Upper lobe of left lung (tissue), 6 donors: Measurements from ENCODE around the gene PCDHGB6. TPM values are rescaled to one million over a fixed set of nuclear protein-coding genes. Genes with fewer than 3 reads are reported as not detected.

Source experiments
- ATAC-seq, 2 donors: fragments of 200-7000 bp; cut with Tn5 transposase; one replicate each; pipeline ENCODE4 v1.9.1; 2022; ENCODE audit warnings: mild to moderate bottlenecking in 2 of 2, moderate library complexity in 2 of 2; ENCODE audit not compliant: low FRiP score in 2 of 2
- DNase-seq, 2 donors: peaks; one replicate each; pipeline ENCODE4 v3.0.0-alpha.2; 2019 to 2020
- H3K27ac ChIP-seq, 4 donors: fragments of 200-600 bp; sonication (generic); one replicate each; pipeline ENCODE4 v1.5.1; 2016 to 2019
- H3K27me3 ChIP-seq, 4 donors: fragments of 200-600 bp; sonication (generic); one replicate each; pipeline ENCODE4 v1.5.1; 2017 to 2019
- H3K36me3 ChIP-seq, 4 donors: fragments of 200-600 bp; sonication (generic); one replicate each; pipeline ENCODE4 v1.5.1; 2016 to 2019
- H3K4me1 ChIP-seq, 4 donors: fragments of 200-600 bp; sonication (generic); one replicate each; pipeline ENCODE4 v1.5.1; 2018 to 2019
- H3K4me3 ChIP-seq, 4 donors: fragments of 200-600 bp; sonication (generic); one replicate each; pipeline ENCODE4 v1.5.1; 2017 to 2019; ENCODE audit warnings: mild to moderate bottlenecking in 2 of 4, moderate library complexity in 1 of 4
- H3K9me3 ChIP-seq, 4 donors: fragments of 200-600 bp; sonication (generic); one replicate each; pipeline ENCODE4 v1.5.1; 2018 to 2019
- CTCF ChIP-seq, 6 experiments: fragments of 450-650 bp in 4 of 6; fragments of 200-600 bp in 2 of 6; sonication (generic) in 2 of 6; IDR thresholded peaks; one replicate each; pipeline ENCODE4 v1.5.1; 2016 to 2019; ENCODE audit warnings: antibody characterized with exemption in 6 of 6
- EP300 ChIP-seq, 4 donors: sonication (generic); formaldehyde crosslinking; IDR thresholded peaks; one replicate each; pipeline ENCODE4 v1.5.1; 2017; ENCODE audit warnings: antibody characterized with exemption in 4 of 4, control low read depth in 2 of 4
- POLR2A ChIP-seq, 4 donors: fragments of 450-650 bp; IDR thresholded peaks; one replicate each; pipeline ENCODE4 v1.5.1; 2016 to 2017; ENCODE audit warnings: antibody characterized with exemption in 4 of 4, mild to moderate bottlenecking in 2 of 4
- POLR2AphosphoS5 ChIP-seq, 2 donors: sonication (generic); formaldehyde crosslinking; IDR thresholded peaks; one replicate each; pipeline ENCODE4 v1.5.1; 2017; ENCODE audit warnings: antibody characterized with exemption in 2 of 2
- WGBS, 2 donors: methylation state at CpG; one replicate each; pipeline ENCODE4 v1.1.5; 2017 to 2018; 5-methylcytosine and 5-hydroxymethylcytosine counted together
- total RNA-seq, 6 donors: library from RNA; depleted of rRNA in 4 of 6; stranded (reverse); fragments of >200 nt in 4 of 6; gene quantifications; one replicate each; pipeline versions ENCODE4 v1.1.0 to v1.2.1, GENCODE V29; 2016 to 2021
- donor health status: DM: no; HTN: no; CAD: no; lungs with moderate emphysema.
- donor health status: DM: no; HTN: yes; CAD: no; lungs with severe emphysema.

Gene PCDHGB6
- total RNA-seq, 6 donors from 2014 or later, result 3.2 to 7.4 (median 6.3) TPM

- DNase-seq, result peak in 1 of 2 donors; percentile 78
- no peak for ATAC-seq
- H3K9me3 ChIP-seq, result peaks cover 59 to 93% (median 79%) of the 10 kb centered on the region in 4 donors
- 39 to 45% methylated on average over 17 to 55 of the region's 74 CpGs for WGBS, 2 donors
- TF ChIP-seq POLR2A (IDR thresholded peaks at IDR 0.05), result no peak
- TF ChIP-seq CTCF (IDR thresholded peaks at IDR 0.05), result no peak
- no peak for TF ChIP-seq EP300 (IDR thresholded peaks at IDR 0.05)
- TF ChIP-seq POLR2AphosphoS5 (IDR thresholded peaks at IDR 0.05), result no peak
- no peaks in the 10 kb centered on the region for H3K36me3 ChIP-seq
- H3K4me1 ChIP-seq, result peaks cover 0 to 17% (median 1%) of the 10 kb centered on the region in 4 donors
- H3K27me3 ChIP-seq, result no peaks in the 10 kb centered on the region
- H3K27ac ChIP-seq, result no peak overlapping the region
- H3K4me3 ChIP-seq, result no peak overlapping the region
These were observed 11.5 kb downstream of the PCDHGB6 start for GRCh38 chr5:141419074-141419880.

DNA sequence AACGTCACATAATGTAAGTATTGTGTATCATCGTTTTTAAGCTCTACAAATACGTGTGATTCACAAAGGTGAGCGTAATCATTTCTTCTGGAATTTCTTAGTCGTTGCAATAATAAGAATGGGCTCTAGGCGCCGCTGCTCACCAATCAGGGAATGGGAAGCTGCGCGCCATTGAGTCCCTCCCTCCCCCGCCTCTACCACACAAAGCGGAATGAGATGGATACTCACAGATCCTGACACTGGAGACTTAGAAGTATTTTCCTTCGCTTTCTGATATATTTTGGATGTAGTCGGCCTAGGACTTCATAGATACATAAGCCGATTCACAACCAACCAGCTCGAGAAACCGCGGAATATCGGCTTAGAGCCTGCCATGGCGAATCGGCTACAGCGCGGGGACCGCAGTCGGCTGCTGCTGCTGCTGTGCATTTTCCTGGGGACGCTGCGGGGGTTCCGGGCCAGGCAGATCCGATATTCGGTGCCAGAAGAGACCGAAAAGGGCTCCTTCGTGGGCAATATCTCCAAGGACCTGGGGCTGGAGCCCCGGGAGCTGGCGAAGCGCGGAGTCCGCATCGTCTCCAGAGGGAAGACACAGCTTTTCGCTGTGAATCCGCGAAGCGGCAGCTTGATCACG lies 13.2 kb downstream of the PCDHGB6 start, which contains the start of gene PCDHGA11:
TSS of gene PCDHGA11 (plus strand) at position 197 of the 634 bp plus-strand sequence. CDS start at position 374, 177 bp downstream.
- Histone ChIP-seq H3K27ac (no peak within 1 kb of the TSS), H3K4me1 (peaks cover 0 to 13% (median 1%) of the 10 kb centered on the region in 4 donors), H3K9me3 (peaks cover 67 to 94% (median 81%) of the 10 kb centered on the region in 4 donors), H3K4me3 (peak within 1 kb of the TSS in 3 of 4 donors; percentile 22 to 46 (median 31)), H3K36me3 (no peaks in the 10 kb centered on the region), H3K27me3 (no peaks in the 10 kb centered on the region)
- ATAC-seq, result peak in 1 of 2 donors; percentile 64
- no peak for TF ChIP-seq POLR2A (IDR thresholded peaks at IDR 0.05)
- peak in 4 of 6 experiments; percentile 20 to 43 (median 37) for TF ChIP-seq CTCF (IDR thresholded peaks at IDR 0.05)
- 10 to 13% methylated on average over 21 to 42 of the region's 42 CpGs for whole genome bisulfite sequencing, 2 donors
- peak; percentile 59 to 77 for DNase-seq

DNA sequence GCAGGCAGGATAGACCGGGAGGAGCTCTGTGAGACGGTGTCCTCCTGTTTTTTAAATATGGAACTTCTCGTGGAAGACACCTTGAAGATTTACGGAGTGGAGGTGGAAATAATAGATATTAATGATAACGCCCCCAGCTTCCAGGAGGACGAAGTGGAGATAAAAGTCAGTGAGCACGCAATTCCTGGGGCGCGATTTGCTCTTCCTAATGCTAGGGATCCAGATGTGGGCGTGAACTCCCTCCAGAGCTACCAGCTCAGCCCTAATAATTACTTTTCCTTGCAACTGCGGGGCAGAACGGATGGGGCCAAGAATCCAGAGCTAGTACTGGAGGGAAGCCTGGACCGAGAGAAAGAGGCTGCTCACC lies 13.7 kb downstream of the PCDHGB6 start:
- ATAC-seq, result no peak
- no peaks in the 10 kb centered on the region for H3K27me3 ChIP-seq
- H3K36me3 ChIP-seq, result no peaks in the 10 kb centered on the region
- no peak overlapping the region for H3K27ac ChIP-seq
- TF ChIP-seq EP300 (IDR thresholded peaks at IDR 0.05) (no peak), POLR2A (IDR thresholded peaks at IDR 0.05) (no peak), POLR2AphosphoS5 (IDR thresholded peaks at IDR 0.05) (no peak), CTCF (IDR thresholded peaks at IDR 0.05) (no peak)
- H3K4me3 ChIP-seq, result peak overlapping the region in 3 of 4 donors; percentile 22 to 46 (median 31)
- peaks cover 72 to 95% (median 82%) of the 10 kb centered on the region in 4 donors for H3K9me3 ChIP-seq
- DNase-seq, result no peak
- WGBS, 2 donors, result 15 to 17% methylated on average over 12 to 13 of the region's 13 CpGs
- H3K4me1 ChIP-seq, result peaks cover 0 to 13% (median 1%) of the 10 kb centered on the region in 4 donors

DNA sequence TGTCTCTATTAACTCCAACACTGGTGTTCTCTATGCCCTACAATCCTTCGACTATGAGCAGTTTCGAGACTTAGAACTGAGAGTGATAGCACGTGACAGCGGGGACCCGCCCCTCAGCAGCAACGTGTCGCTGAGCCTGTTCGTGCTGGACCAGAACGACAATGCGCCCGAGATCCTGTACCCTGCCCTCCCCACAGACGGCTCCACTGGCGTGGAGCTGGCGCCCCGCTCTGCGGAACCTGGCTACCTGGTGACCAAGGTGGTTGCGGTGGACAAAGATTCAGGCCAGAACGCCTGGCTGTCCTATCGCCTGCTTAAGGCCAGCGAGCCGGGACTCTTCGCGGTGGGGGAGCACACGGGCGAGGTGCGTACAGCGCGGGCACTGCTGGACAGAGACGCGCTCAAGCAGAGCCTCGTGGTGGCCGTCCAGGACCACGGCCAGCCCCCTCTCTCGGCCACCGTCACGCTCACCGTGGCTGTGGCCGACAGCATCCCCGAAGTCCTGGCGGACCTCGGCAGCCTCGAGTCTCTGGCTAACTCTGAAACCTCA lies 15.0 kb downstream of the PCDHGB6 start:
- H3K9me3 ChIP-seq, result peaks cover 80 to 97% (median 89%) of the 10 kb centered on the region in 4 donors
- no peak overlapping the region for H3K4me3 ChIP-seq
- no peaks in the 10 kb centered on the region for H3K27me3 ChIP-seq
- peaks cover 0 to 13% (median 1%) of the 10 kb centered on the region in 4 donors for H3K4me1 ChIP-seq
- TF ChIP-seq EP300 (IDR thresholded peaks at IDR 0.05) (no peak), POLR2AphosphoS5 (IDR thresholded peaks at IDR 0.05) (no peak)
- WGBS, 2 donors, result 32% methylated on average over 28 to 39 of the region's 42 CpGs
- no peak for ATAC-seq
- peak in 1 of 2 donors; percentile 59 for DNase-seq
- H3K36me3 ChIP-seq, result no peaks in the 10 kb centered on the region
- no peak overlapping the region for H3K27ac ChIP-seq
